NCI-H524 treated with DMSO at 0.1 percent for 48 hours (cell line): Measurements from ENCODE around the gene SCUBE1.

ENCODE experiments used
- DNase-seq: peaks from one replicate; lab custom pipeline; 2025; lab: John Stamatoyannopoulos, UW

The SCUBE1 gene

GRCh38 chr22:43326331-43327156, 16.6 kb downstream of the SCUBE1 start:
- no peak for DNase-seq

GRCh38 chr22:43325176-43325575, 18.0 kb downstream of the SCUBE1 start:
- DNase-seq, result no peak

- DNase-seq, result no peak
Observed at GRCh38 chr22:43320943-43321900, 21.9 kb downstream of the SCUBE1 start.

- DNase-seq, result no peak
Observed at GRCh38 chr22:43319661-43320486, 23.3 kb downstream of the SCUBE1 start.

- no peak for DNase-seq
Observed at GRCh38 chr22:43317239-43317638, 25.9 kb downstream of the SCUBE1 start.

GRCh38 chr22:43315687-43316217, 27.4 kb downstream of the SCUBE1 start:
- no peak for DNase-seq

GRCh38 chr22:43314611-43315010, 28.6 kb downstream of the SCUBE1 start:
- no peak for DNase-seq

GRCh38 chr22:43313890-43314474, 29.2 kb downstream of the SCUBE1 start:
- DNase-seq, result no peak

GRCh38 chr22:43313244-43313889, 29.8 kb downstream of the SCUBE1 start:
- DNase-seq, result no peak

- no peak for DNase-seq
Observed at GRCh38 chr22:43312608-43313007, 30.6 kb downstream of the SCUBE1 start.

GRCh38 chr22:43310798-43311197, 32.4 kb downstream of the SCUBE1 start:
- no peak for DNase-seq

GRCh38 chr22:43310311-43310710, 32.9 kb downstream of the SCUBE1 start:
- DNase-seq, result no peak

GRCh38 chr22:43308836-43309235, 34.3 kb downstream of the SCUBE1 start:
- no peak for DNase-seq

GRCh38 chr22:43308060-43308830, 34.9 kb downstream of the SCUBE1 start:
- DNase-seq, result peak; percentile 90

- DNase-seq, result no peak
Observed at GRCh38 chr22:43305806-43306205, 37.4 kb downstream of the SCUBE1 start.

GRCh38 chr22:43304831-43305590, 38.2 kb downstream of the SCUBE1 start:
- no peak for DNase-seq

GRCh38 chr22:43303751-43304150, 39.4 kb downstream of the SCUBE1 start:
- DNase-seq, result no peak

- DNase-seq, result no peak
Observed at GRCh38 chr22:43303166-43303565, 40.0 kb downstream of the SCUBE1 start.

- no peak for DNase-seq
Observed at GRCh38 chr22:43302531-43303041, 40.6 kb downstream of the SCUBE1 start.
